Stimulated activated CD8-positive, alpha-beta memory T cell treated with anti-CD3 and anti-CD28 coated beads, Interleukin-7, amount 100 ng/mL, for 24 hours (primary cell): ENCODE results near the gene PRORP.
A peak's percentile ranks its signal among the peaks of the same experiment; 100 is the strongest.
"Not testable (repeated sequence)": the region's sequence is repeated elsewhere in the genome, so short reads cannot be mapped to it uniquely, and the experiment has no call there.

ENCODE experiments used
- DNase-seq: peaks from one replicate; pipeline ENCODE4 v3.0.0-alpha.2; 2020; ENCODE audit warnings: low read depth

Gene PRORP

GRCh38 chr14:35121887-35122695 is at the start of gene PRORP, which contains the start of gene PPP2R3C:
PRORP (plus strand) TSS chr14:35122552; CDS start chr14:35123246, 694 bp downstream.
PPP2R3C (minus strand) TSS chr14:35121990; CDS start chr14:35121959, 31 bp downstream.
- DNase-seq = peak; percentile 68

DNA sequence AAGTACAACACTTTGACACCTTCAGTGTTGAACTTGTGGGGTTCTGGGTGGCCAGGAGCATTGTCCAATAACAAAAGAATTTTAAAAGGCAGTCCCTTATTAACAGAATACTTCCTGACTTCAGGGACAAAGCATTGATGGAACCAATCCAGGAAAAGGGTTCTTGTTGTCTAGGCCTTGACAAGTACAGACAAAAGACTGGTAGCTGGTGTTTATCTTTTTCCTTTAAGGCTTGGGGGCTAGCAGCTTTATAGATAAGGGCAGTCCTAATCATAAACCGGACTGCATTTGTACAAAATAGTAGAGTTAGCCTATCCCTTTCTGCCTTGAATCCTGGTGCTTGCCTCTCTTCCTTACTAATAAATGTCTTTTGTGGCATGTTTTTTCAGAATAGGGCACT is 48.9 kb upstream of the PRORP start:
- DNase-seq = no peak

DNA sequence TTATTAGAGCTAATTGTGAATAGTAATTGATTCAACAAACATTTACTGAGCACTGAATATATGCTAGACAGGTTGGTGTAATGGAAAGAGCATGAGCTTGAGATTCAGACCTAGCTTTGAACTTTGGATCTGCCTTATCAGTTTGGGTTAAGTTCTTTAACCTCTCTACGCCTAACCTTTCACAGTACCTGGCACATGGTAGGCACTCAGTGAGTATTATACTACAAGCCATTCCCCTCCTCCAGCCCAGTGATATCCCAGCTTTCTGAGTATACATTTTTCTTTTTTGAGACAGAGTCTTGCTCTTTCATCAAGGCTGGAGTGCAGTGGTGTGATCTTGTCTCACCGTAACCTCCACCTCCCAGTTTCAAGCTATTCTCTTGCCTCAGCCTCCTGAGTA is 44.3 kb upstream of the PRORP start:
- DNase-seq = no peak

- no peak for DNase-seq
Measured at GRCh38 chr14:35079742-35080141, 42.6 kb upstream of the PRORP start.

DNA sequence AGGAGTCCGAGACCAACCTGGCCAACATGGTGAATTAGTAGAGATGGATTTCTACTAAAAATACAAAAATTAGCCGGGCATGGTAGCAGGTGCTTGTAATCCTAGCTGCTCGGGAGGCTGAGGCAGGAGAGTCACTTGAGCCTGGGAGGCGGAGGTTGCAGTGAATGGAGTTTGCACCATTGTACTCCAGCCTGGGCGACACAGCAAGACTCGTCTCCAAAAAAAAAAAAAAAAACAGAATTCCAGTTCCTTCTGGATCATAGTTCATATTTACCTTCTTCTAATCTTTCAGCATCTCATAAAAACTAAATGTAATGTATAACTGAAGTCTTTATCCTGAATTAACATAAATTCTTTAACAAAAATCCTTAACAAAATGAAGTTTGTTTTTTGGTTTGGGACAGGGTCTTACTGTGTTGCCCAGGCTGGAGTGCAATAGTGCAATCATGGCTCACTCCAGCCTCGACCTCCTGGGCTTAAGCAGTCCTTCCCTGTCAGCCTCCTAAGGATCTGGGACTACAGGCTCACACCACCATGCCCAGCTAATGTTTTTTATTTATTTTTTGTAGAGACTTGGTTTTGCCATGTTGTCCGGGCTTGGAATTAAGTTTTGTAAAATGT is 38.7 kb upstream of the PRORP start:
- DNase-seq = no peak

DNA sequence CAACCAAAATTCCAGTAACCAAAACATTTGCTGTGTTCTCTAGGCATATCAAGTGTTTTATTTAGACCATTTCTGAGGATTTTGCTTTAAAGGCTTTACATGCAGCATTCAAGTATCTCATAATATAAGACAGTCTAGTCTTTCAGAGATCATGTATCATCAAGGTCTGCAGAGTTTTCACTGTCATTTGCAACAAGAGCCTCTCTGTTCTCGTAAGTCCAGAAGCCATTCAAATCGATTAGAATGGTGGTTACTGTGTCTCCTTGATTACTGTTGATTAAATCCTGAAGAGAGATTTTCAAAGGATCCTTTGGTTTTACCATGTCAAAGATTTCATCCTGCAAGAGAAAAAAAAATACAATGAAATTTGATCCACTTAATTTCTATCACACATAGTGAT is 36.9 kb upstream of the PRORP start:
- DNase-seq = no peak

DNA sequence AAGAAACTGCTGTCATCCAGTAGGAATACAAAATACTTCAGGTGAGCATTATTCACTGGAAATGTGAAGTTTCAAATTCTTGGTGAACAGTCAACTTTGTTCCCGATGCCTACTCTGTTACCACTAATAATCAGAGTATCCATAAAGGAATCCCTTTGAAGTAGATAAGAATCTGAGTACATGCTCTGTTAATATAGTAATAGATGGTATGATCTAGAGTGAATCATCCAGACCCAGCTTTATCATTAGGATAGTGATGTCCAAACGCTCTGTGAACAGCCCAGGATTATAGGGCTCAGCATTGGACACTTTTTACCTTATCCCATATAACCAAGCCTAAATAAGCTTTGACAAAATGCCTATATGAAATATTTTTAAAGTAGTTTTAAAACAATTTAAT is 33.8 kb upstream of the PRORP start:
- no peak for DNase-seq

DNA sequence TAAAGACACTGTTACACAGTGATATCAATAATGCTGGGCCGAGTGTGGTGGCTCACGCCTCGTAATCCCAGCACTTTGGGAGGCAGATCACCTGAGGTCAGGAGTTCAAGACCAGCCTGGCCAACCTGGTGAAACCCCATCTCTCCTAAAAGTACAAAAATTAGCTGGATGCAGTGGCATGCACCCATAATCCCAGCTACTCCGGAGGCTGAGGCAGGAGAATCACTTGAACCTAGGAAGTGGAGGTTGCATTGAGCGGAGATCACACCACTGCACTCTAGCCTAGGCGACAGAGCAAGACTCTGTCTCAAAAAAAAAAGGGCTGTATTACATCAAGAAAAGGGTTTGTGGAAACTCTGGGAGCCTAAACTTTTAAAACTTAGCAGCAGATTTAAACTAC is 27.7 kb upstream of the PRORP start:
- DNase-seq = not testable (repeated sequence)

DNA sequence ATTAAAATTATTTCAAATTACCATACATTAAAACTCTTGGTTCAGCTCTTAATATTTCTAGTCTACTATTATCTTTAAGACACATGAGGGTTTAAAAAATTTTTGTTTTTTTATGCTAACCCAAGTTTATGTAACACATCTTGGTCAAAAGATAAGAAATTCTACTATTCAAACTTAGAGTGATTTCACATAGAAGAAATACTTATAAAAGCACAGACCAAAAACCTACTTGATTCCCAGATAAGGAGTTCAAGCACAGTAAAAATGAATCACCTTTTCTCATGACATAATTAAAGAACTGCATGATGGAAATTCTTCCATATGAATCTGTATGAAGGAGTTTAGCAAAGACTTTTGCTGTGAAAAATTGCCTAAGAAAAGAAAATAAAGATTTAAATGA is 14.5 kb upstream of the PRORP start:
- DNase-seq = no peak

GRCh38 chr14:35112641-35113040 is 9.7 kb upstream of the PRORP start:
- no peak for DNase-seq

DNA sequence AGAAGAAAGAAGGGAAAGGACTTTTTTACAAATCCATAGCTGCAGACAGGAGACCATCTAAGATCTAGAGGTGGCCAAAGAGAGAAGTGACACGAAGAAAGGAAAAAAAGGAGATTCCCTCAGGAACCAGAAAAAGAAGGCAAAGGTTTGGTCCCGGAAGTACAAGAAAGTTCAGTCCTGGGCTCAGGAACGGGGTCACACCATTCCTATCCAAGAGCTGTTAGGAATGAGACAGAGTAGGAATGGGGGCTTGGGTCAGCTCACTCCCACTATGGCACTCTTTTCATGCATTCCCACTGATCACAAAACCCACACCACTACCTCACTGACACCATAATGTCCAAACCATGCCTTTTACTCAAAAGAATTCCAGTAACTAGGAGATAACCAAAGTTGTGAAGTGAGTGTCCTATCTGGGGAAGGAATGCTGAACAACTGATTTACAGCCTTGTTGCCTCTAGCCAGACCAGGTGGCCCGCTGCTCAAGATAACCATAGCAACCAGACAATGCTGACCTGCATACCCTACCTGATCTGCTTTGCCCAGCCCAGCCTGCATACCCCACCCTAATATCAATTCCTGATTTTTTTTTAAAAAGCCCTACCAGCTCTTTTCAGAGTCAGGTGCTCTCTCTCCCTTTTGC is 8.9 kb upstream of the PRORP start:
- no peak for DNase-seq

- DNase-seq = no peak
Measured at GRCh38 chr14:35114036-35114435, 8.3 kb upstream of the PRORP start.

GRCh38 chr14:35116242-35116641 is 6.1 kb upstream of the PRORP start:
- no peak for DNase-seq

GRCh38 chr14:35117112-35117511 is 5.2 kb upstream of the PRORP start:
- no peak for DNase-seq

GRCh38 chr14:35121026-35121886 is 1.1 kb upstream of the PRORP start:
- DNase-seq = no peak

GRCh38 chr14:35122696-35123387 is 490 bp downstream of the PRORP start:
- no peak for DNase-seq

GRCh38 chr14:35123388-35123703 is 994 bp downstream of the PRORP start:
- DNase-seq = no peak

- no peak for DNase-seq
Measured at GRCh38 chr14:35124127-35124526, 1.8 kb downstream of the PRORP start.

DNA sequence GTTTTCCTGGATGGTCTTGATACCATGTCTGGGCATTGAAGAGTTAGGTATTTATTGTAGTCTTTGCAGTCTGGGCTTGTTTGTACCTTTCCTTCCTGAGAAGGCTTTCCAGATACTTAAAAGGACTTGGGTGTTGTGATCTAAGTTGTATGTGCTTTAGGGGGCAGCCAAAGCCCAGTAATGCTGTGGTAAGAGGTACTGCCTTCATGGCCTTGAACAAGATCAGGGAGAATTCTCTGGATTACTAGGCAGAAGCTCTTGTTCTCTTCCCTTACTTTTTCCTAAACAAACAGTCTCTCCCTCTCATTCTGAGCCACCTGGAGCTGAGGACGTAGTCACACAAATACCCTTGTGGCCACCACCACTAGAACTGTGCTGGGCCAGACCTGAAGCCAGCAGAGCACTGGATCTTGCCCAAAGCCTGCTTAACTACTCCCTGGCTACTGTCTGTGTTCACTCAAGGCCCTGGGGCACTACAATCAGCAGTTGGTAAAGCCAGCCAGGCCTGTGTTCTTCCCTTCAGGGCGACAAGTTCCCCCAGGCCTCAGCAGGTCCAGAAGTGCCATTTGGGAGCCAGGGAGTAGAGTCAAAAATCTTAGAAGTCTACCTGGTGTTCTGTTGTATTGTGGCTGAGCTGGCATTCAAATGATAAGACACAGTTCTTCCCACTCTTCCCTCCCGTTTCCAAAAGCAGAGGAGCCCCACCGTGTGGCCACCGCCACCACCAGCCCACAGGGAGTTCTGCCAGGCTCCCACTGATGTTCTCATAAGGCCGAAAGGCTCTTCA is 11.4 kb downstream of the PRORP start:
- no peak for DNase-seq

- DNase-seq = no peak
Measured at GRCh38 chr14:35134329-35135123, 12.2 kb downstream of the PRORP start.
